ENCODE data around the gene CSTPP1.

- no peak for TF ChIP-seq YY1 (IDR thresholded peaks at IDR 0.05; ENCODE audit: insufficient read depth, insufficient read length)
- no peak for TF ChIP-seq ZNF274 (IDR thresholded peaks at IDR 0.05; ENCODE audit: low read depth, low read length)
- no peak for TF ChIP-seq SUZ12 (IDR thresholded peaks at IDR 0.05; ENCODE audit: extremely low read depth, insufficient read depth, insufficient read length)
These were observed 130.8 kb downstream of the CSTPP1 start for GRCh38 chr11:47067401-47067800.
